Lower leg skin (tissue), 4 donors: ENCODE data around the gene LIPK. TPM values are rescaled to one million over a fixed set of nuclear protein-coding genes. Genes with fewer than 3 reads are reported as not detected.

Experiments used
- DNase-seq, 2 donors: peaks; one replicate each; pipeline ENCODE4 v3.0.0-alpha.2; 2019; ENCODE audit warnings: low spot score in 2 of 2
- H3K4me3 ChIP-seq: fragments of 200-600 bp; sonication (generic); 2 replicates; pipeline ENCODE4 v1.5.1; 2017; ENCODE audit warnings: mild to moderate bottlenecking, low read depth; ENCODE audit not compliant: poor library complexity, severe bottlenecking
- POLR2A ChIP-seq, 2 donors: fragments of 450-650 bp; IDR thresholded peaks; one replicate each; pipeline ENCODE4 v1.6.1; 2016 to 2017; ENCODE audit warnings: antibody characterized with exemption in 2 of 2, mild to moderate bottlenecking in 1 of 2, moderate library complexity in 1 of 2
- WGBS, 2 donors: methylation state at CpG; one replicate each; pipeline ENCODE4 v1.1.5; 2018; 5-methylcytosine and 5-hydroxymethylcytosine counted together
- intact Hi-C: fragments of 100-400 bp; cut with DNase I; formaldehyde crosslinking; loops from one replicate; pipeline ENCODE4 v1.15.0; 2023; ENCODE audit warnings: low total_unique reads
- total RNA-seq, 4 donors: library from RNA; depleted of rRNA; stranded (reverse); fragments of >200 nt; gene quantifications; one replicate each; pipeline ENCODE4 v1.1.0, GENCODE V29; 2016
- TF ChIP-seq, protein P1 (sequence below), 3 donors: fragments of 450-650 bp; IDR thresholded peaks; one replicate each; pipeline ENCODE4 v1.5.1; 2016; ENCODE audit warnings: antibody characterized with exemption in 3 of 3, mild to moderate bottlenecking in 3 of 3, moderate library complexity in 2 of 3

The LIPK gene
- total RNA-seq, 4 donors from 2014 or later, result 17.4 to 60.3 (median 27.5) TPM

DNA sequence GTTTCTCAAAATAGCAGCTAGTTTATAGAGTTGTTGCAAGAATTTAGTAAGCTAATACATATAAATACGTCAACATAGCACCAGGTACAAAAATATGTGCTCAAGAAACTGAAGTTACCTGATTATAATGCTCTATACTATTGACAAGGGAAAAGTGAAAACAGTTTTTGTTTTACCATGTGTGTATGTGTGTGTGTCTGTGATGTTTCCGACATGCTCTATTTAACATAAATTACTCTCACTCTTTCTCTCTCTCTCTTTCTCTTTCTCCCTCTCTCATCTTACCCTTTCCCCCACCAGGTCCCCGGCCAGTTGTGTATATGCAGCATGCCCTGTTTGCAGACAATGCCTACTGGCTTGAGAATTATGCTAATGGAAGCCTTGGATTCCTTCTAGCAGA, 58.1 kb downstream of the LIPK start:
- intact Hi-C loops, result no loop called here
- 91 to 95% methylated on average over 3 of the region's 3 CpGs for WGBS, 2 donors
- no peak for DNase-seq
- TF ChIP-seq POLR2A (IDR thresholded peaks at IDR 0.05), result no peak
- TF ChIP-seq, protein P1, sequence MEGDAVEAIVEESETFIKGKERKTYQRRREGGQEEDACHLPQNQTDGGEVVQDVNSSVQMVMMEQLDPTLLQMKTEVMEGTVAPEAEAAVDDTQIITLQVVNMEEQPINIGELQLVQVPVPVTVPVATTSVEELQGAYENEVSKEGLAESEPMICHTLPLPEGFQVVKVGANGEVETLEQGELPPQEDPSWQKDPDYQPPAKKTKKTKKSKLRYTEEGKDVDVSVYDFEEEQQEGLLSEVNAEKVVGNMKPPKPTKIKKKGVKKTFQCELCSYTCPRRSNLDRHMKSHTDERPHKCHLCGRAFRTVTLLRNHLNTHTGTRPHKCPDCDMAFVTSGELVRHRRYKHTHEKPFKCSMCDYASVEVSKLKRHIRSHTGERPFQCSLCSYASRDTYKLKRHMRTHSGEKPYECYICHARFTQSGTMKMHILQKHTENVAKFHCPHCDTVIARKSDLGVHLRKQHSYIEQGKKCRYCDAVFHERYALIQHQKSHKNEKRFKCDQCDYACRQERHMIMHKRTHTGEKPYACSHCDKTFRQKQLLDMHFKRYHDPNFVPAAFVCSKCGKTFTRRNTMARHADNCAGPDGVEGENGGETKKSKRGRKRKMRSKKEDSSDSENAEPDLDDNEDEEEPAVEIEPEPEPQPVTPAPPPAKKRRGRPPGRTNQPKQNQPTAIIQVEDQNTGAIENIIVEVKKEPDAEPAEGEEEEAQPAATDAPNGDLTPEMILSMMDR (IDR thresholded peaks at IDR 0.05), result no peak
- H3K4me3 ChIP-seq, result no peak overlapping the region

DNA sequence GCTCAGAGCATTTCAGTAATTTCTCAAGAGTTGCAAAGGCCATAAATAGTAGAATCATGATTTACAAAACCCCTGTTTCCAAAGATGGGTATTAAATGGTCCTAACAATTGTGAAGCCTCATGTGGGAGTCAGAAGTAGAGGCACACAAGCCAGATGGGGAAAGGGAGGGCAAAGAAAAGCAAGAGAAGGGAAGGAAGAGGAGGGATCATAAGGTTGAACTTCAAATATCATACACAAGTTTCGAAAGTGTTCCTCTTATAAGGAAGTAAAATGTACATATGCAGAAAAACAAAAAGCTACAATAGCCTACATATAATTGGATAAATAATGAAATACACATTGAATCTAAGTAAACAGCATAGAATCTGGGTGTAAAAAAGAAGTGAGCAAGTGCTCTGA, 59.8 kb downstream of the LIPK start:
- TF ChIP-seq, protein P1 (IDR thresholded peaks at IDR 0.05), result no peak
- no peak for TF ChIP-seq POLR2A (IDR thresholded peaks at IDR 0.05)
- no peak for DNase-seq
- intact Hi-C loops, result no loop called here
- no peak overlapping the region for H3K4me3 ChIP-seq
- WGBS, 2 donors, result 85 to 90% methylated on average over 1 of the region's 1 CpG

DNA sequence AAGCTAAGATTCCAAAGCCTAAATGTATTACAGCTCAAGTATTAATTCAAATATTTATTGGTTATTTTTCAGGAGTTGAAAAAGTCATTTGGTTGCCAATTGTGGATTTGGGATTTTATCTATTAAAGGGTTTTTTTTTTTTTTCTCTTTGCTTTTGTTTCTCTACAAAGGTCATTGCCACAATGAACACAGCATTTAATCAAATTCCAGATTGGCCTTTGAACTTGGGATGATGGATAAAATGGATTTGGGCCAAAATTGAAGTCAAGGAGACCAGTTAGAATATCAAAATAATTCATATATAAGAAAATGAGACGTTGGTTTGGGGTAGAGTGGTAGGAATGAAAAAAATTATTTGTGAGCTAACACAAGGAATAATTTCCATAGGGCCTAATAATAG, 63.3 kb downstream of the LIPK start:
- intact Hi-C loops, result no loop called here
- H3K4me3 ChIP-seq, result no peak overlapping the region
- no peak for TF ChIP-seq POLR2A (IDR thresholded peaks at IDR 0.05)
- TF ChIP-seq, protein P1 (IDR thresholded peaks at IDR 0.05), result no peak
- WGBS, 2 donors, result 63 to 69% methylated on average over 1 of the region's 1 CpG
- DNase-seq, result no peak

DNA sequence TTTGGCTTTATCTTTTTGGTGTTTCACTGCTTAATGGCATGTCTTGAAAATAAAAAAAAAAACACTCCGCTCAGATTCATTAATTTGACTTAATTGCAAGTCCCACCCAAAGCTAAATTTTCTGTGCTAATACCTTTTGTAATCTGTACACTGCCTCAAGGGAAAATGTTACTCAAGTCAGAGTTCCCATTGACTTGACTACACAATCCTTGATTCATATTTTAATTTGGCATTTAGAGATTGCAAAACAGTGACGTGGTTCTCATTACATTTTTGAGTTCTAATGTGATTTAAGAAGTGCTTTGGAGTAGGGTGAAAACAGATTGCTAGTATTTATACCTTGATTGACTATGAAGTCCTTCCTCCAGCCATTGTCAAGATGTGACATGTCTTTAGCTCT, 75.2 kb downstream of the LIPK start:
- 32 to 52% methylated on average over 2 of the region's 2 CpGs for WGBS, 2 donors

DNA sequence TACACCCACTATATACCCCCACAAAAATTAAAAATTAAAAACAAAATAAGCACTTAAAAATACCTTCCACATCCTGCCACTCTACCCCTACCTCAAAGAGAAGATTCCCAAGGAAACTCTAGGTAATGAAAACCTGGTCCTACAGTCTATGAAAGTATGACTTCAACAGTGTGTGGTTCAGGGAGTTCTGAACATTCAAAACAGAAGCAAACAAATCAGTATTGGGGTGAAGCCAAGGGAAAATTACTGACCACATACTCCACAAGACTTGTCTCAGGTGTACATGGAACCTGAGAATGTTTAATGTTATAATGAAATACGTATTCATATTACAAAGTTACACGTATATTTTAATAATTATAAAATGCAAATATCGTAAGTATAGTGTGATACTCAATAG, 76.2 kb downstream of the LIPK start:
- no peak overlapping the region for H3K4me3 ChIP-seq
- intact Hi-C loops, result no loop called here
- 80 to 94% methylated on average over 3 of the region's 3 CpGs for WGBS, 2 donors
- no peak for DNase-seq
- TF ChIP-seq, protein P1 (IDR thresholded peaks at IDR 0.05), result no peak
- TF ChIP-seq POLR2A (IDR thresholded peaks at IDR 0.05), result no peak

More for the DNA sequence above, 75.2 kb downstream of the LIPK start:
- no peak for DNase-seq
- intact Hi-C loops, result no loop called here
- no peak overlapping the region for H3K4me3 ChIP-seq
- TF ChIP-seq POLR2A (IDR thresholded peaks at IDR 0.05), result no peak
- TF ChIP-seq, protein P1 (IDR thresholded peaks at IDR 0.05), result no peak

DNA sequence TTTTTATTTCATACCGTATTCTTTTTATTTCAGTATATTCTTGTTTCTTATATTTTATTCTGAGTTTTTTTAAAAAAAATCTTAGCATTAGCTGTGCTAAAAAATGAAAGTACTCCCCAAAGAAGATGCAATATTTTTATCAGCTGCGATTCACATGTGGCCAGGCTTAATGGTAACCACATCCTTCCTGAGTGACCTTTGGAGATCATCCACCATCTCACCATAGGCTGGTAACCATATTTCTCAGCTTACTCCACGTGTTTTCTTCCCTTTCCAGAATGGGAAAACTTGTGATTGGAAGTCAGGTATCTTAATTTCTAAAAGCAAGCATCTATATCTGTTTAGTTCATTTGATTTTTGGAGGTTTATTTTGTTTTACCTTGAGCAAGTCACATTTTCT, 77.7 kb downstream of the LIPK start:
- TF ChIP-seq, protein P1 (IDR thresholded peaks at IDR 0.05), result no peak
- no peak for TF ChIP-seq POLR2A (IDR thresholded peaks at IDR 0.05)
- WGBS, 2 donors, result 76% methylated on average over 3 of the region's 3 CpGs
- no peak overlapping the region for H3K4me3 ChIP-seq
- intact Hi-C loops, result no loop called here
- DNase-seq, result no peak
